HL-60 (cell line): Measurements from ENCODE around the gene LRRC75B.
"Not testable (repeated sequence)": the region's sequence is repeated elsewhere in the genome, so short reads cannot be mapped to it uniquely, and the experiment has no call there.

Experiments
- DNase-seq, 2 experiments: peaks; one replicate each; pipeline ENCODE4 v3.0.0-alpha.2; 2010 to 2020; ENCODE audit warnings: low read depth in 1 of 2, low spot score in 1 of 2
- H3K27ac ChIP-seq: fragments of 250-450 bp; sonication (Bioruptor Pico); replicated peaks from 2 replicates; pipeline ENCODE4 v1.5.1; 2020; ENCODE audit warnings: mild to moderate bottlenecking, moderate library complexity
- H3K27me3 ChIP-seq: fragments of 250-450 bp; sonication (Bioruptor Pico); 2 replicates; pipeline ENCODE4 v1.5.1; 2021; ENCODE audit warnings: mild to moderate bottlenecking, moderate library complexity; ENCODE audit not compliant: insufficient read depth, poor library complexity, severe bottlenecking
- H3K4me3 ChIP-seq: replicated peaks from 2 replicates; pipeline ENCODE4 v1.5.1; 2011; ENCODE audit warnings: mild to moderate bottlenecking, control low read depth, low read length; ENCODE audit not compliant: insufficient read depth
- POLR2AphosphoS5 ChIP-seq: IDR thresholded peaks from 2 replicates; pipeline ENCODE4 v1.6.1; 2012; ENCODE audit warnings: low read depth
- SPI1 ChIP-seq: IDR thresholded peaks from 2 replicates; pipeline ENCODE4 v1.6.1; 2012; ENCODE audit warnings: low read depth, mild to moderate bottlenecking, borderline replicate concordance
- TF ChIP-seq, protein P1 (sequence below): IDR thresholded peaks from one replicate; pipeline ENCODE4 v1.5.1; 2011; ENCODE audit warnings: low read length, control low read depth, inconsistent platforms; ENCODE audit not compliant: insufficient read depth

Gene LRRC75B

DNA sequence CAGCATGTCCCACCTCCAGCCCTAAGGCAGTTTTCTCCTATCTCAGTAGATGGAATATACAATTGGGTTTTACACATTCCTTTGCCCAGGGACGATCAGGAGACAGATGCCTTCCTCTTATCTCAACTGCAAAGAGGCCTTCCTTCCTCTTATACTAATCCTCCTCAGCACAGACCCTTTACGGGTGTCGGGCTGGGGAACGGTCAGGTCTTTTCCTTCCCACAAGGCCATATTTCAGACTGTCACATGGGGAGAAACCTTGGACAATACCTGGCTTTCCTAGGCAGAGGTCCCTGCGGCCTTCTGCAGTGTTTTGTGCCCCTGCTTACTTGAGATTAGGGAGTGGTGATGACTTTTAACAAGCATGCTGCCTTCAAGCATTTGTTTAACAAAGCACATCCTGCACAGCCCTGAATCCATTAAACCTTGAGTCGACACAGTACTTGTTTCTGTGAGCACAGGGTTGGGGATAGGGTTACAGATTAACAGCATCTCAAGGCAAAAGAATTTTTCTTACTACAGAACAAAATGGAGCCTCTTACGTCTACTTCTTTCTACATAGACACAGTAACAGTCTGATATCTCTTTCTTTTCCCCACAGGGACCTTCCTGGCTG lies 38.0 kb upstream of the LRRC75B start:
- peak overlapping the region; percentile 67 for H3K27ac ChIP-seq
- peak; percentile 16; the same call in 1 of the 2 replicates for TF ChIP-seq SPI1
- peak in 1 of 2 experiments; percentile 46 for DNase-seq
- not testable (repeated sequence) for H3K27me3 ChIP-seq, H3K4me3 ChIP-seq

DNA sequence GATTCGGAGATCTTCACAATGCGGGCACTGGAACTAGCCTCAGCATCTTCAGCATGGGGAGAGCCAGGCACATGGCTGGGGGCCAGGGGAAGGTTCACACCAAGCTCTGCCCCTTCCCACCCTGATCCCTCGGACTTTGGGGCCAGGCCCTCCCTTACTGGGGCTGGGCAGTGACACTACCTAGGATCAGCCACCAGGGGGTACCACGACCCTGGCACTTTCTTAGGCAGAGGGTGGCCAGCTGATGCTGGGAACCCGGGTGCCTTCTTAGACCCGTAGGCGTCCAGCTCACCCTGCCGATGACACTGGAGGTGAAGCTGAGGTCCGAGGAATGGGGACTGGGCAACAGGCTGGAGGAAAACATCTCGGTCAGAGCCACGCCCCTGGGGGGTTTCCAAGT lies 36.2 kb upstream of the LRRC75B start:
- peak in 1 of 2 experiments; percentile 15 for DNase-seq

DNA sequence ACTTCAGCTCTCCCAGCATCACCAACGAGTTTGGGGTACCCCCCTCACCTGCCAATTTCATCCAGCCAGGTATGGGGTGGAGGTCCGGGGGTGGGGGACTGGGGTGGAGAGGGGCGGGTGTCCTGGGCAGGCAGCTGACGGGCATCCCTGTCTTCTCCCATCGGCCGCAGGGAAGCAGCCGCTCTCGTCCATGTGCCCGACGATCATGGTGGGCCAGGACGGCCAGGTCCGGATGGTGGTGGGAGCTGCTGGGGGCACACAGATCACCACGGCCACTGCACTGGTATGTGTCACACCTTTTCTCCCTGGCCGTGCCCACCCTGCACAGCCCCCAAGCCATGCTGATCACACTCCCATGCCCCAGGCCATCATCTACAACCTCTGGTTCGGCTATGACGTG lies 35.0 kb upstream of the LRRC75B start:
- H3K4me3 ChIP-seq, H3K27ac ChIP-seq, H3K27me3 ChIP-seq, DNase-seq: not testable (repeated sequence)

More for the DNA sequence above, 36.2 kb upstream of the LRRC75B start:
- H3K4me3 ChIP-seq, H3K27me3 ChIP-seq, H3K27ac ChIP-seq: not testable (repeated sequence)
- TF ChIP-seq, protein P1, sequence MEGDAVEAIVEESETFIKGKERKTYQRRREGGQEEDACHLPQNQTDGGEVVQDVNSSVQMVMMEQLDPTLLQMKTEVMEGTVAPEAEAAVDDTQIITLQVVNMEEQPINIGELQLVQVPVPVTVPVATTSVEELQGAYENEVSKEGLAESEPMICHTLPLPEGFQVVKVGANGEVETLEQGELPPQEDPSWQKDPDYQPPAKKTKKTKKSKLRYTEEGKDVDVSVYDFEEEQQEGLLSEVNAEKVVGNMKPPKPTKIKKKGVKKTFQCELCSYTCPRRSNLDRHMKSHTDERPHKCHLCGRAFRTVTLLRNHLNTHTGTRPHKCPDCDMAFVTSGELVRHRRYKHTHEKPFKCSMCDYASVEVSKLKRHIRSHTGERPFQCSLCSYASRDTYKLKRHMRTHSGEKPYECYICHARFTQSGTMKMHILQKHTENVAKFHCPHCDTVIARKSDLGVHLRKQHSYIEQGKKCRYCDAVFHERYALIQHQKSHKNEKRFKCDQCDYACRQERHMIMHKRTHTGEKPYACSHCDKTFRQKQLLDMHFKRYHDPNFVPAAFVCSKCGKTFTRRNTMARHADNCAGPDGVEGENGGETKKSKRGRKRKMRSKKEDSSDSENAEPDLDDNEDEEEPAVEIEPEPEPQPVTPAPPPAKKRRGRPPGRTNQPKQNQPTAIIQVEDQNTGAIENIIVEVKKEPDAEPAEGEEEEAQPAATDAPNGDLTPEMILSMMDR: peak; percentile 15

DNA sequence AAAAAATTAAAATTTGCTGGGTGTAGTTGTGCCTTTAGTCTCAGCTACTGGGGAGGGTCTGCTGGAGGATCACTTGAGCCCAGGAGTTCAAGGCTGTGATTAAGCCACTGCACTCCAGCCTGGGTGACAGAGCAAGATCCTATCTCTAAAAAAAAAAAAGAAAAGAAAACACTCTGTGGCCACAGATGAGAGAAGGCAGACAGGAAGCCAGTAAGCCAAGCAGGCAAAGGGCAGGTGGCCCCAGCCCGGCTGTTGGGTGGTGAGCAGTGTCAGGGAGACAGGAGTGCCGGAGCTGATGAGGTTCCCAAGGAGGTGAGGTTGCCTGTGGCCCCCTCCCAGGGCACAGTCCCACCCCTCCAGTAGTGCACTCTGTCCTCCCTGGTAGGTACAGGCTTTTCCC lies 29.7 kb upstream of the LRRC75B start:
- not testable (repeated sequence) for H3K27me3 ChIP-seq

DNA sequence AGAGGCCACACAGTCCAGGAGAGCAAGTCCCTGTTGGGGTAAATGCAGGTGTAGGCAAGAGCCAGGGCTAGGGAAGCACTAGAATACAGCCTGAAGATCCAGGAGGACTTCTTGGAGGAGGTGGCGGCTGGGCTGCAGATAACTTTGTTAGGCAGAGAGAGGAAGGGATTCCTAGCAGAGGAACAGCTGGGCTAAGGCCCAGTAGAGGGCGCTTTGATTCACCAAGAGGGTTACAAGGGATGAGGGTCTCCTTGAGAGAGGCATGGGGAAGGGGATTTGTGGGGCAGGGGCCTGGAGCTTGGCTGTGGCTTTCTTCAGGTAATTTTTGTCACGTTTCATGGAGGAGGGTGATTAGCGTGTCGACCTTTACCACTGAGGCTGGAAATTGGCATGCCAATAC lies 28.4 kb upstream of the LRRC75B start:
- H3K4me3 ChIP-seq, H3K27ac ChIP-seq, H3K27me3 ChIP-seq, DNase-seq: not testable (repeated sequence)

More for the DNA sequence above, 29.7 kb upstream of the LRRC75B start:
- H3K4me3 ChIP-seq, H3K27ac ChIP-seq, DNase-seq: not testable (repeated sequence)

DNA sequence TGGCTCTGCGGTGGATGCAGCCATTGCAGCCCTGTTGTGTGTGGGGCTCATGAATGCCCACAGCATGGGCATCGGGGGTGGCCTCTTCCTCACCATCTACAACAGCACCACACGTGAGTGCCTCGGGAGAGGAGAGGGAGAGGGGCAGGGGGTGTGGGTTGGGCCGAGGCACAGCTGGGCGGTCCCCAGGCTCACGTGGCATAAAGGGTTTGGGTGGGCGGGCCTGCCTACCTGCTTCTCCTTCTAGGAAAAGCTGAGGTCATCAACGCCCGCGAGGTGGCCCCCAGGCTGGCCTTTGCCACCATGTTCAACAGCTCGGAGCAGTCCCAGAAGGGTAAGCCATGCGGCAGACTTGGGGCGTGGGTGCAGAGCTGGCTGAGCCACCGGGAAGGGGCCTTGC lies 21.9 kb upstream of the LRRC75B start:
- H3K27ac ChIP-seq, H3K4me3 ChIP-seq, DNase-seq, H3K27me3 ChIP-seq: not testable (repeated sequence)

DNA sequence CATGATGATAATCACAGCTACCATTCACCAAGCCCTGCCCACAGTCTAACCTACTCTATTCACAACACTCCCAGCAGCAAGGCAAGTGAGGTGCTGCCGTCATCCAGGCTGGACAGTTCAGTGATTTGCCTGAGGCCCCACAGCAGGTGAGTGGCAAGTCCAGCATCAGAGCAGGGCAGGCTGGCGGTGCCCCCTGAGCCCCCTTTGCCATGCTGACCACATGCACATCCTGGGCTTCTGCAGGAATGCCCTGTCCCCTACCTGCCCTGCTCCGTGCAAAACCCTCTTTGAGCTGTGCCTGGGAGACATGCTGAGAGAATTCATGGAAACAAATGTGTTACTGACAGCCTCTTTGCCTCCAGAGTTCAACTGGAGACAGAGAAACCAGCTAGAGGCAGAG lies 17.0 kb upstream of the LRRC75B start:
- not testable (repeated sequence) for H3K4me3 ChIP-seq, DNase-seq, H3K27ac ChIP-seq, H3K27me3 ChIP-seq

DNA sequence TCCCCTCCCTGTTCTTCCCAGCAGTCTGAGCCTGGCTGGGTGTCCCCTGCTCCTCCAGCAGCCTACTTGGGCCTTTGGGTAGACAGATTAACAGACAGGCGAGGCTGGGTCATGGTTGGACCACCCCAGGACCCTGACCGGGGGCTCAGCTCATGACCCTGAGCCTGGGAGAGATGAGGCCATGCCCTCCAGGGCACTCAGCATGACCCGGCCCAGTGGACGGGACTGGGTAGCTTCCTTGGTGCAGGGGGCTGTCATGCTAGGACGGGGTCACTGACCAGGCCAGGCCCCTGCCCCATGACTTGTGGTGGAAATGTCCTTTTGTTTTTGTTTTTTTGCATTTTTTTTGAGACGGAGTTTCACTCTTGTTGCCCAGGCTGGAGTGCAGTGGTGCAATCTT lies 15.5 kb upstream of the LRRC75B start:
- Histone ChIP-seq H3K27ac (peak overlapping the region; percentile 84), H3K4me3 (peak overlapping the region; percentile 44; the same call in 1 of the 2 replicates)
- H3K27me3 ChIP-seq, DNase-seq: not testable (repeated sequence)

DNA sequence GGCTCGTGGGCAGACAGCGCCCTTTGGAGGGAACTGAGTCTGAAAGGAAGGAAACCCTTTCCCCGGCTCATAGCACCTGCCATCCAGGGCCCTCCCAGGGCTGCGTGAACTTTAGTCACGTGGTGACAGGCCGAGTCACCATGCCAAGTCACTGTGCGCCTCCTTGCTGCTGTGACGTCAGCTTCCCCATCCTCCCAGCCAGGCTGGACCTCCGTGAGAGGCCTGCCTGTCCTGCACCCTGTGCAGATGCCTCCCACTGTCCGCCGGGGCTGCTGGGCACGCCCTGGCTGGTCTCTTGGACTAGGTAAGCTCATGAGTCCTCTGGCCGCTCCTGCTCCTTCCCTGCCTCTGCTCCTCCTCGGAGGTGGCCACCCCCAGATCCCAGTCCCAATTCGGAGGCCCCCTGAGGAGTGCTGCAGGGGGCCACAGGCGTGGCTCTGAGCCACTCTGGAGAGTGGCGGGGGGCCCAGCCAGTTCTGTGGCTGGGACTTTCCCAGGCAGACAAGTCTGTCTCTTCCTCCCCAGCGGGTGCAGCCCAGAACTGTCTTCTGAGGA lies 14.6 kb upstream of the LRRC75B start:
- Histone ChIP-seq H3K27ac (peak overlapping the region; percentile 84), H3K4me3 (peak overlapping the region; percentile 44)
- DNase-seq: peak; percentile 74 to 91
- TF ChIP-seq POLR2AphosphoS5: peak; percentile 56; the same call in 1 of the 2 replicates
- not testable (repeated sequence) for H3K27me3 ChIP-seq

DNA sequence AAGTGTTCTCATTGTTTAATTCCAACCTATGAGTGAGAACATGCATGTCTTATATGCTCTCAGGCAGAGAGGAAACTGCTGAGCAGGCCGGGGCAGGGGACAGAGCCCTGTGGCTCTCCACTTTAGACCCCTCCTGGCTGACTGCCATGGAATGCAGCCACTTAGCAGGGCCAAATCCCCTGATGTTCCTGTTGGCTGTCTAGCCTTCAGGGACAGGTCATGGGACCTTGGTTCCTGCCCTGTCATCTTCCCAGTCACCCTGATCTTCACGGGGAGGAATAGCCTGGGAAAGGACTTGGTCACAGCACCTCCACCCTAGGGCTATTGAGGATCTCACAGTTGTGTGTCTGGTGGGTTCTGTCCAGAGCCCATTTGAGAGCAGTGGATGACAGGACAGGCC lies 13.5 kb upstream of the LRRC75B start:
- peak overlapping the region; percentile 19 for H3K27ac ChIP-seq
- not testable (repeated sequence) for H3K4me3 ChIP-seq, H3K27me3 ChIP-seq, DNase-seq

DNA sequence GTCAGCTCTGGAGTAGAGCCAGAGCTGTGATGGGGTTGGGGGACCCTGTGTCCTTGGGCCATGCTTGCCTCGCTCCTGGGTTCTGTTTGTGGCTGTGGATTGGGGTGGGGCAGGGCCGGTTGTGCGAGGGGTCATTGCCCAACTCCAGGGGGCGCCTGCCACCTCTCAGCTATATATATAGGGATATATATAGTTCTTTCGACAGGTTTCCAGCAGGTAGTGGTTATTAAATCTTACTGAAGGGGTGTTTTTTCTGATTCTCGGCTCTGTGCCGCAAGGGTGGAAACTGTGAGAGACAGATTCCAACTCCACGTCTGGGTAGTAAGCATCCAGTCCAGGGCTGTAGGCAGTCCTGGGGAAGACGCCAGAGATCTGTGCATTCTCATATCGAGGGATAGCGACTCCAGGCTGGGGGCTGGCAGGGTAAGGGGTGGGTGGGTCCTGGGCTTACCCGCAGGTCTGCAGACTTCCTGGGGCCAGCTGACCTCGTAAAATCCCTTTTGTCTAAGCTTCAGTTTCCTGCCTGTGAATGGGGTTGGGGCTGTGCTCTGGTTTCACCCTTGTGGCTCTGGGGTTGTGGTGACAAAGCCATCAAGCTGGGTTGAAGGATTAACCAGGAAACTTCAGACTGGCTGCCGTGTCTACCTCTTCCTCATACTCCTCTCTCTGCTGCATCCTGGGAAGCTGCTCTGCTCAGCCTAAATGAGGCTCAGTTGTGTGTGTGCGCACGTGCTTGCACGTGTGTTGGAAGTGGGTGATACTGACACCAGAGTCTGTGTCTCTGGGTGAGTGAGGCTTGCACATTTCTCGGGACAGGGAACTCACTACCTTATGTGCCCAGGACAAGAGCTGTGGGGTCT lies 11.1 kb upstream of the LRRC75B start:
- peak in 1 of 2 experiments; percentile 71 for DNase-seq
- H3K27me3 ChIP-seq: not testable (repeated sequence)
- peak overlapping the region; percentile 35 for H3K4me3 ChIP-seq
- peak overlapping the region; percentile 85 for H3K27ac ChIP-seq
